HepG2 (cell line): ENCODE measurements around the gene NEURL4. TPM values are rescaled to one million over a fixed set of nuclear protein-coding genes. Genes with fewer than 3 reads are reported as not detected.

ENCODE experiments used
- AGO1 ChIP-seq: fragments of 200-400 bp; formaldehyde crosslinking; IDR thresholded peaks from 2 replicates; pipeline ENCODE4 v1.6.1; 2017; ENCODE audit warnings: mild to moderate bottlenecking, low read depth, low read length, moderate library complexity; ENCODE audit not compliant: poor library complexity, severe bottlenecking
- CEBPG ChIP-seq: IDR thresholded peaks from 2 replicates; pipeline ENCODE4 v1.6.1; 2016
- E2F2 ChIP-seq: sonication (generic); formaldehyde crosslinking; IDR thresholded peaks from 2 replicates; pipeline ENCODE4 v1.4.0; 2020; ENCODE audit warnings: missing genetic modification reagents, borderline replicate concordance
- HNF4G ChIP-seq, 2 experiments: sonication (generic) in 1 of 2; formaldehyde crosslinking in 1 of 2; IDR thresholded peaks; 2 replicates each; pipeline versions ENCODE4 v1.4.0 to v1.6.1; 2011 to 2020; ENCODE audit warnings: borderline replicate concordance in 2 of 2, low read depth in 2 of 2, mild to moderate bottlenecking in 2 of 2, low read length in 1 of 2, missing genetic modification reagents in 1 of 2, moderate library complexity in 1 of 2
- HOXD1 ChIP-seq: sonication (generic); formaldehyde crosslinking; IDR thresholded peaks from 2 replicates; pipeline ENCODE4 v1.5.0; 2020; ENCODE audit warnings: missing genetic modification reagents
- MAX ChIP-seq: IDR thresholded peaks from 2 replicates; pipeline ENCODE4 v1.6.1; 2012; ENCODE audit warnings: inconsistent platforms
- MLLT10 ChIP-seq: sonication (generic); formaldehyde crosslinking; IDR thresholded peaks from 2 replicates; pipeline ENCODE4 v1.4.0; 2020; ENCODE audit warnings: missing genetic modification reagents
- NFYB ChIP-seq: sonication (generic); formaldehyde crosslinking; IDR thresholded peaks from 2 replicates; pipeline ENCODE4 v1.4.0; 2020; ENCODE audit warnings: missing genetic modification reagents
- PAF1 ChIP-seq: IDR thresholded peaks from 2 replicates; pipeline ENCODE4 v1.6.1; 2016; ENCODE audit warnings: missing genetic modification reagents, missing compliant biosample characterization
- RAD21 ChIP-seq: fragments of 450-650 bp; formaldehyde crosslinking; IDR thresholded peaks from 2 replicates; pipeline ENCODE4 v1.5.0; 2020; ENCODE audit warnings: mild to moderate bottlenecking
- SP2 ChIP-seq: sonication (generic); formaldehyde crosslinking; IDR thresholded peaks from 2 replicates; pipeline ENCODE4 v1.5.1; 2020; ENCODE audit warnings: mild to moderate bottlenecking, missing genetic modification reagents
- STAT5B ChIP-seq: sonication (generic); formaldehyde crosslinking; IDR thresholded peaks from 2 replicates; pipeline ENCODE4 v1.4.0; 2020; ENCODE audit warnings: missing genetic modification reagents
- THAP8 ChIP-seq: sonication (generic); formaldehyde crosslinking; IDR thresholded peaks from 2 replicates; pipeline ENCODE4 v1.5.1; 2020; ENCODE audit warnings: missing genetic modification reagents, mild to moderate bottlenecking, borderline replicate concordance
- ZC3H13 ChIP-seq: sonication (generic); formaldehyde crosslinking; IDR thresholded peaks from 2 replicates; pipeline ENCODE4 v1.8.1; 2023; ENCODE audit warnings: mild to moderate bottlenecking, missing genetic modification reagents, moderate library complexity
- ZFY ChIP-seq: sonication (generic); formaldehyde crosslinking; IDR thresholded peaks from 2 replicates; pipeline ENCODE4 v1.4.0; 2020; ENCODE audit warnings: missing genetic modification reagents
- ZIK1 ChIP-seq: sonication (generic); formaldehyde crosslinking; IDR thresholded peaks from 2 replicates; pipeline ENCODE4 v1.5.0; 2020; ENCODE audit warnings: mild to moderate bottlenecking, low read depth, missing genetic modification reagents, borderline replicate concordance
- ZKSCAN8 ChIP-seq: IDR thresholded peaks from 2 replicates; pipeline ENCODE4 v1.6.1; 2016; ENCODE audit warnings: borderline replicate concordance, missing genetic modification reagents, missing compliant biosample characterization
- ZNF383 ChIP-seq: sonication (generic); formaldehyde crosslinking; IDR thresholded peaks from 2 replicates; pipeline ENCODE4 v1.4.0; 2020; ENCODE audit warnings: missing genetic modification reagents, mild to moderate bottlenecking, borderline replicate concordance
- ZNF546 ChIP-seq: sonication (generic); formaldehyde crosslinking; conservative IDR thresholded peaks from 2 replicates; pipeline ENCODE4 v1.8.1; 2023; ENCODE audit warnings: mild to moderate bottlenecking, missing genetic modification reagents
- ZNF790 ChIP-seq: sonication (generic); formaldehyde crosslinking; IDR thresholded peaks from 2 replicates; pipeline ENCODE4 v1.8.0; 2022; ENCODE audit warnings: missing genetic modification reagents, mild to moderate bottlenecking, borderline replicate concordance
- polyA plus RNA-seq, 8 experiments: library from polyadenylated mRNA; depleted of rRNA in 3 of 8; stranded (reverse) in 7 of 8; unstranded in 1 of 8; fragments of >200 nt; fragmentation: Illumina TruSeq in 4 of 8; extraction: Trizol in 4 of 8; gene quantifications; 2 replicates each; pipeline versions ENCODE4 v1.2.1 to v1.2.3, GENCODE V29; 2011 to 2016; ENCODE audit warnings: low read depth in 4 of 8, missing spikeins in 1 of 8, mixed read lengths in 1 of 8; ENCODE audit not compliant: insufficient read depth in 1 of 8
- total RNA-seq, 5 experiments: library from RNA; depleted of rRNA; stranded (reverse); fragments of >200 nt; fragmentation: Illumina TruSeq; extraction: Trizol; gene quantifications; 2 replicates each; pipeline ENCODE4 v1.2.3, GENCODE V29; 2016; ENCODE audit warnings: low read depth in 1 of 5
- TF ChIP-seq, protein P1 (sequence below): sonication (generic); formaldehyde crosslinking; conservative IDR thresholded peaks from 2 replicates; pipeline ENCODE4 v1.4.0; 2020; ENCODE audit warnings: missing genetic modification reagents
- TF ChIP-seq, protein P2 (sequence below): sonication (generic); formaldehyde crosslinking; IDR thresholded peaks from 2 replicates; pipeline ENCODE4 v1.4.0; 2020; ENCODE audit warnings: mild to moderate bottlenecking, missing genetic modification reagents

The NEURL4 gene
- total and polyA plus RNA-seq, 2 of the 13 experiments (the other 11 are each of a cell fraction or from before 2014, with no cell fraction given), result 14.8 to 15.7 TPM

- TF ChIP-seq HNF4G (IDR thresholded peaks at IDR 0.05; ENCODE audit: borderline replicate concordance, low read depth, low read length) (no peak), HNF4G (CRISPR knock-in tag; IDR thresholded peaks at IDR 0.05; ENCODE audit: borderline replicate concordance, low read depth) (peak; percentile 56; the same call in 1 of the 2 replicates), MAX (peak; percentile 88), ZNF383 (CRISPR knock-in tag) (peak; percentile 85; the same call in 1 of the 2 replicates), AGO1 (peak; percentile 81), CEBPG (CRISPR knock-in tag) (peak; percentile 43; the same call in 1 of the 2 replicates), RAD21 (CRISPR knock-in tag) (peak; percentile 35; the same call in 1 of the 2 replicates), ZFY (CRISPR knock-in tag) (peak; percentile 84), STAT5B (no peak), THAP8 (no peak), HOXD1 (CRISPR knock-in tag) (peak; percentile 89), NFYB (CRISPR knock-in tag) (peak; percentile 59), SP2 (peak; percentile 80), ZNF546 (CRISPR knock-in tag) (peak; percentile 62; the same call in 1 of the 2 replicates), PAF1 (no peak), ZNF790 (CRISPR knock-in tag) (no peak), ZKSCAN8 (CRISPR knock-in tag) (0 out of 2 replicates have a peak, but pooled peaks have one; percentile 53), MLLT10 (no peak), ZC3H13 (CRISPR knock-in tag) (peak; percentile 91), E2F2 (CRISPR knock-in tag) (peak; percentile 85), ZIK1 (CRISPR knock-in tag) (0 out of 2 replicates have a peak, but pooled peaks have one; percentile 51)
- TF ChIP-seq, protein P1, sequence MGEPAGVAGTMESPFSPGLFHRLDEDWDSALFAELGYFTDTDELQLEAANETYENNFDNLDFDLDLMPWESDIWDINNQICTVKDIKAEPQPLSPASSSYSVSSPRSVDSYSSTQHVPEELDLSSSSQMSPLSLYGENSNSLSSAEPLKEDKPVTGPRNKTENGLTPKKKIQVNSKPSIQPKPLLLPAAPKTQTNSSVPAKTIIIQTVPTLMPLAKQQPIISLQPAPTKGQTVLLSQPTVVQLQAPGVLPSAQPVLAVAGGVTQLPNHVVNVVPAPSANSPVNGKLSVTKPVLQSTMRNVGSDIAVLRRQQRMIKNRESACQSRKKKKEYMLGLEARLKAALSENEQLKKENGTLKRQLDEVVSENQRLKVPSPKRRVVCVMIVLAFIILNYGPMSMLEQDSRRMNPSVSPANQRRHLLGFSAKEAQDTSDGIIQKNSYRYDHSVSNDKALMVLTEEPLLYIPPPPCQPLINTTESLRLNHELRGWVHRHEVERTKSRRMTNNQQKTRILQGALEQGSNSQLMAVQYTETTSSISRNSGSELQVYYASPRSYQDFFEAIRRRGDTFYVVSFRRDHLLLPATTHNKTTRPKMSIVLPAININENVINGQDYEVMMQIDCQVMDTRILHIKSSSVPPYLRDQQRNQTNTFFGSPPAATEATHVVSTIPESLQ (CRISPR knock-in tag), result no peak
- TF ChIP-seq, protein P2, sequence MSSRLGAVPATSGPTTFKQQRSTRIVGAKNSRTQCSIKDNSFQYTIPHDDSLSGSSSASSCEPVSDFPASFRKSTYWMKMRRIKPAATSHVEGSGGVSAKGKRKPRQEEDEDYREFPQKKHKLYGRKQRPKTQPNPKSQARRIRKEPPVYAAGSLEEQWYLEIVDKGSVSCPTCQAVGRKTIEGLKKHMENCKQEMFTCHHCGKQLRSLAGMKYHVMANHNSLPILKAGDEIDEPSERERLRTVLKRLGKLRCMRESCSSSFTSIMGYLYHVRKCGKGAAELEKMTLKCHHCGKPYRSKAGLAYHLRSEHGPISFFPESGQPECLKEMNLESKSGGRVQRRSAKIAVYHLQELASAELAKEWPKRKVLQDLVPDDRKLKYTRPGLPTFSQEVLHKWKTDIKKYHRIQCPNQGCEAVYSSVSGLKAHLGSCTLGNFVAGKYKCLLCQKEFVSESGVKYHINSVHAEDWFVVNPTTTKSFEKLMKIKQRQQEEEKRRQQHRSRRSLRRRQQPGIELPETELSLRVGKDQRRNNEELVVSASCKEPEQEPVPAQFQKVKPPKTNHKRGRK (CRISPR knock-in tag), result no peak
Observed at GRCh38 chr17:7314719-7315569, 14.2 kb downstream of the NEURL4 start, which contains the start of gene GPS2 (continued).
